ENCODE results near the gene DAP3.

DNA sequence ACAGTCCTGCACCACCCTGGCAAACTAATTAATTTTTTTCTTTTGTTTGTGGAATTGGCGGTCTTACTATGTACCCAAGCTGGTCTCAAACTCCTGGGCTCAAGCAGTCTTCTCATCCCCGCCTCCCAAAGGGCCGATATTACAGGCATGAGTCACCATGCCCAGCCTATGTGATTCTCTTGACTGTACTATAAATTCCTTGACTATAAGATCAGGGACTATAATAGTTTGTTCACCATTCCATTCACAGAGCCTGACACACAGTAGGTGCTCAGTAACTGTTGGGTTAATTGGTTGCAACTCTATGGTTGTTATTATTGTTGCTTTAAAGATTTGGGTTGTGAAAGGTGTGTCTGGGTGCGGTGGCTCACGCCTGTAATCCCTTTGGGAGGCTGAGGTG lies 17.2 kb downstream of the DAP3 start:
- TF ChIP-seq CTCF (IDR thresholded peaks at IDR 0.05) (no peak), POLR2AphosphoS5 (IDR thresholded peaks at IDR 0.05) (no peak), POLR2A (IDR thresholded peaks at IDR 0.05) (no peak)

All from prostate gland (tissue), 2 donors.